ENCODE results near the gene NCAPG2. TPM values are rescaled to one million over a fixed set of nuclear protein-coding genes. Genes with fewer than 3 reads are reported as not detected.

The NCAPG2 gene
- total and polyA plus RNA-seq, 2 of the 13 experiments (the other 11 are each of a cell fraction or from before 2014, with no cell fraction given): 15.1 to 30.7 TPM

- TF ChIP-seq, protein P1, sequence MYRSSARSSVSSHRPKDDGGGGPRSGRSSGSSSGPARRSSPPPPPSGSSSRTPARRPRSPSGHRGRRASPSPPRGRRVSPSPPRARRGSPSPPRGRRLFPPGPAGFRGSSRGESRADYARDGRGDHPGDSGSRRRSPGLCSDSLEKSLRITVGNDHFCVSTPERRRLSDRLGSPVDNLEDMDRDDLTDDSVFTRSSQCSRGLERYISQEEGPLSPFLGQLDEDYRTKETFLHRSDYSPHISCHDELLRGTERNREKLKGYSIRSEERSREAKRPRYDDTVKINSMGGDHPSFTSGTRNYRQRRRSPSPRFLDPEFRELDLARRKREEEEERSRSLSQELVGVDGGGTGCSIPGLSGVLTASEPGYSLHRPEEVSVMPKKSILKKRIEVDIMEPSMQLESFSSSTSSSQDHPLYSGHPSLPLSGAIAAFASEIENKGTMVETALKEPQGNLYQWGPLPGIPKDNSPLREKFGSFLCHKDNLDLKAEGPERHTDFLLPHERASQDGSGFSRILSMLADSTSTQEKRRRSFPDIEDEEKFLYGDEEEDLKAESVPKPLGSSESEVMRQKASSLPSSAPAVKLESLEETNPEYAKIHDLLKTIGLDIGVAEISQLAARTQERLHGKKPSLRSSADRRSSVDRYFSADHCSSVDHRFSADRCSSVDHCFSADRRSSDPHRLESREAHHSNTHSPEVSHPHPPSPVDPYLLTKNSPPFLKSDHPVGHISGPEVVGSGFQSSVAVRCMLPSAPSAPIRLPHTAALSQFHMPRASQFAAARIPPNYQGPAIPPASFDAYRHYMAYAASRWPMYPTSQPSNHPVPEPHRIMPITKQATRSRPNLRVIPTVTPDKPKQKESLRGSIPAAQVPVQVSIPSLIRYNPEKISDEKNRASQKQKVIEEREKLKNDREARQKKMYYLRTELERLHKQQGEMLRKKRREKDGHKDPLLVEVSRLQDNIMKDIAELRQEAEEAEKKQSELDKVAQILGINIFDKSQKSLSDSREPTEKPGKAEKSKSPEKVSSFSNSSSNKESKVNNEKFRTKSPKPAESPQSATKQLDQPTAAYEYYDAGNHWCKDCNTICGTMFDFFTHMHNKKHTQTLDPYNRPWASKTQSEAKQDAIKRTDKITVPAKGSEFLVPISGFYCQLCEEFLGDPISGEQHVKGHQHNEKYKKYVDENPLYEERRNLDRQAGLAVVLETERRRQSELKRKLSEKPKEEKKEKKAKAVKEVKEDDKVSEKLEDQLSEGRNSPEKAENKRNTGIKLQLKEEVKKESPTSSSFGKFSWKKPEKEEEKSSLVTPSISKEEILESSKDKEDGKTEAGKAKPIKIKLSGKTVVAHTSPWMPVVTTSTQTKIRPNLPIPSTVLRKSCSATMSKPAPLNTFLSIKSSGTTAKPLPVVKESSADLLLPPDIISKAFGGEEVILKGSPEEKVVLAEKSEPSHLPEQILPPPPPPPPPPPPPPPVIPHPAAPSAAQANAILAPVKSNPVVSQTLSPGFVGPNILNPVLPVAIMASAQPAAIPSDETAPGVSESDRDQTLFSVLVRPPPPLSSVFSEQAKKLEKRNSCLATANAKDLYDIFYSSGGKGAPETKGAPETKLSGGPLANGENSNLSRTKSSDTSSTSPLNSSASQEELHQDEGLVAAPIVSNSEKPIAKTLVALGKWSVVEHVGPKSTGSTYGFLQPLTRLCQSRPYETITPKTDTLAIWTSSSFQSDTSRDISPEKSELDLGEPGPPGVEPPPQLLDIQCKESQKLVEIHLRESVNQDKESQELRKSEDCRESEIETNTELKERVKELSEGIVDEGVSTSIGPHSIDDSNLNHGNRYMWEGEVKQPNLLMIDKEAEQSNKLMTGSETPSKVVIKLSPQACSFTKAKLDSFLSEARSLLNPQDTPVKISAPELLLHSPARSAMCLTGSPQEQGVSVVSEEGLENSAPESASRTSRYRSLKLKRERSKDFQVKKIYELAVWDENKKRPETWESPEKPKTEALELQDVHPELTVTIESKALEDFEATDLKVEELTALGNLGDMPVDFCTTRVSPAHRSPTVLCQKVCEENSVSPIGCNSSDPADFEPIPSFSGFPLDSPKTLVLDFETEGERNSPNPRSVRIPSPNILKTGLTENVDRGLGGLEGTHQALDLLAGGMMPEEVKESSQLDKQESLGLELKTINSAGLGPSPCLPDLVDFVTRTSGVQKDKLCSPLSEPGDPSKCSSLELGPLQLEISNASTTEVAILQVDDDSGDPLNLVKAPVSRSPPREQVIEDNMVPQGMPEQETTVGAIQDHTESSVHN (CRISPR knock-in tag; IDR thresholded peaks at IDR 0.05): 0 out of 2 replicates have a peak, but pooled peaks have one; percentile 34
- TF ChIP-seq NFIC (IDR thresholded peaks at IDR 0.05; ENCODE audit: low read length) (no peak), CEBPB (IDR thresholded peaks at IDR 0.05; ENCODE audit: borderline replicate concordance, low read depth, low read length) (peak; percentile 94), NBN (conservative IDR thresholded peaks at IDR 0.05) (no peak), GATAD1 (CRISPR knock-in tag; IDR thresholded peaks at IDR 0.05) (no peak), RFX5 (IDR thresholded peaks at IDR 0.05; ENCODE audit: low read depth, low read length) (no peak), ZNF546 (CRISPR knock-in tag; conservative IDR thresholded peaks at IDR 0.05) (no peak), MAX (IDR thresholded peaks at IDR 0.05) (0 out of 2 replicates have a peak, but pooled peaks have one; percentile 22), KDM4B (CRISPR knock-in tag; IDR thresholded peaks at IDR 0.05) (0 out of 2 replicates have a peak, but pooled peaks have one; percentile 29), ZNF614 (CRISPR knock-in tag; IDR thresholded peaks at IDR 0.05; ENCODE audit: borderline replicate concordance) (0 out of 2 replicates have a peak, but pooled peaks have one; percentile 21)
- TF ChIP-seq, protein P2, sequence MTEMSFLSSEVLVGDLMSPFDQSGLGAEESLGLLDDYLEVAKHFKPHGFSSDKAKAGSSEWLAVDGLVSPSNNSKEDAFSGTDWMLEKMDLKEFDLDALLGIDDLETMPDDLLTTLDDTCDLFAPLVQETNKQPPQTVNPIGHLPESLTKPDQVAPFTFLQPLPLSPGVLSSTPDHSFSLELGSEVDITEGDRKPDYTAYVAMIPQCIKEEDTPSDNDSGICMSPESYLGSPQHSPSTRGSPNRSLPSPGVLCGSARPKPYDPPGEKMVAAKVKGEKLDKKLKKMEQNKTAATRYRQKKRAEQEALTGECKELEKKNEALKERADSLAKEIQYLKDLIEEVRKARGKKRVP (CRISPR knock-in tag; IDR thresholded peaks at IDR 0.05): peak in 1 of 2 experiments; percentile 65; a peak in 2 of 4 replicates
- TF ChIP-seq, protein P3, sequence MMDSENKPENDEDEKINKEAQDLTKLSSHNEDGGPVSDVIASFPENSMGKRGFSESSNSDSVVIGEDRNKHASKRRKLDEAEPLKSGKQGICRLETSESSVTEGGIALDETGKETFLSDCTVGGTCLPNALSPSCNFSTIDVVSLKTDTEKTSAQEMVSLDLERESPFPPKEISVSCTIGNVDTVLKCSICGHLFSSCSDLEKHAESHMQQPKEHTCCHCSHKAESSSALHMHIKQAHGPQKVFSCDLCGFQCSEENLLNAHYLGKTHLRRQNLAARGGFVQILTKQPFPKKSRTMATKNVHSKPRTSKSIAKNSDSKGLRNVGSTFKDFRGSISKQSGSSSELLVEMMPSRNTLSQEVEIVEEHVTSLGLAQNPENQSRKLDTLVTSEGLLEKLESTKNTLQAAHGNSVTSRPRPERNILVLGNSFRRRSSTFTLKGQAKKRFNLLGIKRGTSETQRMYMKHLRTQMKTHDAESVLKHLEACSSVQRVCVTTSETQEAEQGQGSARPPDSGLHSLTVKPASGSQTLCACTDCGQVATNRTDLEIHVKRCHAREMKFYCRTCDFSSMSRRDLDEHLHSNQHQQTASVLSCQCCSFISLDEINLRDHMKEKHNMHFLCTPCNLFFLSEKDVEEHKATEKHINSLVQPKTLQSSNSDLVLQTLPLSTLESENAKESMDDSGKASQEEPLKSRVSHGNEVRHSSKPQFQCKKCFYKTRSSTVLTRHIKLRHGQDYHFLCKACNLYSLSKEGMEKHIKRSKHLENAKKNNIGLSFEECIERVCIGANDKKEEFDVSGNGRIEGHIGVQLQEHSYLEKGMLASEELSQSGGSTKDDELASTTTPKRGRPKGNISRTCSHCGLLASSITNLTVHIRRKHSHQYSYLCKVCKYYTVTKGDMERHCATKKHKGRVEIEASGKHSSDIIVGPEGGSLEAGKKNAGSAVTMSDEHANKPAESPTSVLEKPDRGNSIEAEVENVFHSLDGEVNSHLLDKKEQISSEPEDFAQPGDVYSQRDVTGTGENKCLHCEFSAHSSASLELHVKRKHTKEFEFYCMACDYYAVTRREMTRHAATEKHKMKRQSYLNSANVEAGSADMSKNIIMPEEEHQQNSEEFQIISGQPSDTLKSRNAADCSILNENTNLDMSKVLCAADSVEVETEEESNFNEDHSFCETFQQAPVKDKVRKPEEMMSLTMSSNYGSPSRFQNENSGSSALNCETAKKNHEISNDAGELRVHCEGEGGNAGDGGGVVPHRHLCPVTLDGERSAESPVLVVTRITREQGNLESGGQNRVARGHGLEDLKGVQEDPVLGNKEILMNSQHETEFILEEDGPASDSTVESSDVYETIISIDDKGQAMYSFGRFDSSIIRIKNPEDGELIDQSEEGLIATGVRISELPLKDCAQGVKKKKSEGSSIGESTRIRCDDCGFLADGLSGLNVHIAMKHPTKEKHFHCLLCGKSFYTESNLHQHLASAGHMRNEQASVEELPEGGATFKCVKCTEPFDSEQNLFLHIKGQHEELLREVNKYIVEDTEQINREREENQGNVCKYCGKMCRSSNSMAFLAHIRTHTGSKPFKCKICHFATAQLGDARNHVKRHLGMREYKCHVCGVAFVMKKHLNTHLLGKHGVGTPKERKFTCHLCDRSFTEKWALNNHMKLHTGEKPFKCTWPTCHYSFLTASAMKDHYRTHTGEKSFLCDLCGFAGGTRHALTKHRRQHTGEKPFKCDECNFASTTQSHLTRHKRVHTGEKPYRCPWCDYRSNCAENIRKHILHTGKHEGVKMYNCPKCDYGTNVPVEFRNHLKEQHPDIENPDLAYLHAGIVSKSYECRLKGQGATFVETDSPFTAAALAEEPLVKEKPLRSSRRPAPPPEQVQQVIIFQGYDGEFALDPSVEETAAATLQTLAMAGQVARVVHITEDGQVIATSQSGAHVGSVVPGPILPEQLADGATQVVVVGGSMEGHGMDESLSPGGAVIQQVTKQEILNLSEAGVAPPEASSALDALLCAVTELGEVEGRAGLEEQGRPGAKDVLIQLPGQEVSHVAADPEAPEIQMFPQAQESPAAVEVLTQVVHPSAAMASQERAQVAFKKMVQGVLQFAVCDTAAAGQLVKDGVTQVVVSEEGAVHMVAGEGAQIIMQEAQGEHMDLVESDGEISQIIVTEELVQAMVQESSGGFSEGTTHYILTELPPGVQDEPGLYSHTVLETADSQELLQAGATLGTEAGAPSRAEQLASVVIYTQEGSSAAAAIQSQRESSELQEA (CRISPR knock-in tag; IDR thresholded peaks at IDR 0.05; ENCODE audit: not compliant biosample characterization): no peak
Observed at GRCh38 chr7:158638001-158638400, 66.6 kb downstream of the NCAPG2 start (continued).

Measured in HepG2 (cell line).